Umbilical cord (tissue), 2 donors: Measurements from ENCODE around the gene FAM170B. TPM values are rescaled to one million over a fixed set of nuclear protein-coding genes. Genes with fewer than 3 reads are reported as not detected.
A peak's percentile ranks its signal among the peaks of the same experiment; 100 is the strongest.

Source experiments
- DNase-seq: peaks from one replicate; pipeline ENCODE4 v3.0.0-alpha.2; 2015; ENCODE audit warnings: low spot score
- total RNA-seq: library from RNA; depleted of rRNA; stranded (reverse); fragments of >200 nt; gene quantifications from one replicate; pipeline ENCODE4 v1.2.3, GENCODE V29; 2014; ENCODE audit warnings: low replicate concordance; ENCODE audit not compliant: insufficient read depth

FAM170B gene
- total RNA-seq, result not detected

DNA sequence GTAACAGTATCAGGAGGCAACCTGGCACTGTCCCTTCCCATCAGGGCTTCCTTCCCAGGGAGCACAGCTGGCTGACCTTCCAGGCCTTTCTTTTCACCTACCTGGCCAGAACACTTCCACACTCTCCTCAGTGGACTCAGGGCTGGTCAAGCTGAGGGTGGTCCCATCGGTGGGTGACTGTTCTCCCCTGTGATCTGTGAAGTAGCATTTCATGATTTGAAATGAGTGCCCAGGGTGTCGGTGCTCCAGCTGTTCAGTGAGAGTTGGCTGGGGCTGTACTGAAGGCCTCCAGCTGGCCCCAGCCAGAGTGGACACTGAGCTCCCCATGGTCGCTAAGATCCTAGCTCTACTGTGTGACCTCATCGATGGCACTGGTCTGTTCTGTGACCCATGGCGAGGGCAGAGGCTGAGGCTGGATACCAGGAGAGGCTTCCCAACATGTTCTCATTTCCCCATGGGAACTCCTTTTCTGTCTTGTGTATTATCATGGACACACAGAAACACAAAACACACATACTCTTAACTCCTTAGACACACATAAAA is at the start of gene FAM170B:
Gene FAM170B, minus strand, starts transcription at position 316 of the 543 bp plus-strand sequence. Its CDS starts 103 bp downstream, at position 213.
- DNase-seq, result no peak

DNA sequence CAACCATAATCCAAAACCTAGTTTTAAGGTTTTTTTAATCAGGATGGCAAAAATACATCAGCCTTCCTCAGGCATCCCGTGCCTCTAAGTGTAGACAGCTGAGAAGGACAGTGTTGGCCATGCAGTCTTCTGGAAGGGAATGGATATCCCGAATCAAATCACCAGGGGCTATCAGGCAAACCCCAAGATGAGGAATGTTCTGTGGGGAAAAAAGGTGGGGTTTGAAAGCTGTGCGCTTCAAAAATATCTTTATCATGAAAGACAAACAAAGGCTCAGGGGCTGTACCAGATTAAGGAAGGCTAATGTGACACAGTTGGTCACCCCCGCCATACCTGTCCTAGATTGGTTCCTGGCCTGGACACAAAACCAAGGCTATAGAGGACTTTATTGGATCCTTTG is 49.0 kb upstream of the FAM170B start:
- no peak for DNase-seq

DNA sequence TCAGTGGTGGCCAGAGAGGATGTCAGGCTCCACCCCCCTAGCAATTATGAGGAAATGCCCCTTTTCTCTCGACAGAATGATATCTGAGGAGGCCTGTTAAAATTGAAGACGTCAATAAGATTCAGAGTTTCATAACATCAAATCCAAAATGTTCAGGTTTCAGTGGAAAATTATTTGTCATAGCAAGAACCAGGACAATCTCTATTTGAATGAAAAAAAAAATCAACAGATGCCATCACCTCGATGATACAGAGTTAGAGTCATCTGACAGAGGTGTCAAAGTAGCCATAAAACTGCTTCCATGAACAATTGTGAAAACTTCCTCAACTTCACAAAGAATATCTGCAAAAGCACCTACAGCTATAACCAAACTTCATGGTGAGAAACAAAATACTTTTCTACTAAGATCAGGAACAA is 46.6 kb upstream of the FAM170B start:
- no peak for DNase-seq

GRCh38 chr10:49179699-49180443 is 46.0 kb upstream of the FAM170B start:
- DNase-seq, result no peak

GRCh38 chr10:49178489-49179471 is 45.0 kb upstream of the FAM170B start:
- no peak for DNase-seq

DNA sequence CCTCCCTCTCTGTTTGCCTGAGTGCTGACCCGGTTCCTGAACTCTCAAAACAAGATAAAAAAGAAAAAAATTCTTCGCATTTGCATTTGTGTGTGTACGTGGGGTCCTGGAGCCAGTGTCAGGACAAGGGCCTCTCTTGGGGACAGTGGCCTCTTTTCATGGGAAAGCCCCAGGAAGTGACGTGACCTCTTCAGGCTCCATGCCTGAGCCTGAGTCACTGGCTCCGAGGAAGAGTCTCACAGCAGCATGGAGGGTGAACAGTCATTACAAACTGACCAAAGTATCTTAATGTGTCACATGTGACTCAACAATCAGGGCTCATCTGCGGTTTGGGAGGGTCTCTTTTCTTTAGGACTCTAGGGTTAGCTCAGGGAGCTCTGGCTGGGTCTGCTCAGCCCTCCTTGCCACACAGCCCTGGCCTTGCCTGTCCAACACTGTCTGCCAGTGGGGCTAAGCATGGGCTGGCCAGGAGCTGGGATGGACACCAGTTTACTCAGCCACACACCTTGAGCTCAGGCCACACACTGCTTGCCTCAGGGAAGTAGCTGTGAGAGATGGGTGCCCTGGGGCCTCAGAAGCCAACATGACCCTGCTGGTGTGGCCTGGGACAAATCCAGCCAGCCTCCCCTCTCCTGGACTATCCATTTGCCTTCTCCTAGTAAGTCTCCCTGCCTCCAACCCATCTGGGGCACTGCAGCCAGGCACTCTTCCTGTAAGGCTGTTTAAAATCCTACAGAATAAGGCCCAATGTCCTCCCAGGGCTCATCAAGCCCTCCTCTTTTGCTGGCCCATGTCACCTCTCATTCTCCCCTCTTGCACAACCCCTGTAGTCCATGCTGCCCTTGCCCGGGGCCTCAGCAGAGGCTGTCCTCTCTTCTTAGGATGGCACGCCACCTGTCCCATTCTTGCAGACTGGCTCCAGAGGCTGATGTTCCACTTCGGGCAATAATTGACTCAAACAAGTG is 43.9 kb upstream of the FAM170B start:
- DNase-seq, result peak; percentile 26

- no peak for DNase-seq
These were observed 42.8 kb upstream of the FAM170B start for GRCh38 chr10:49176310-49177268.

- DNase-seq, result no peak
These were observed 41.9 kb upstream of the FAM170B start for GRCh38 chr10:49175587-49176309.

DNA sequence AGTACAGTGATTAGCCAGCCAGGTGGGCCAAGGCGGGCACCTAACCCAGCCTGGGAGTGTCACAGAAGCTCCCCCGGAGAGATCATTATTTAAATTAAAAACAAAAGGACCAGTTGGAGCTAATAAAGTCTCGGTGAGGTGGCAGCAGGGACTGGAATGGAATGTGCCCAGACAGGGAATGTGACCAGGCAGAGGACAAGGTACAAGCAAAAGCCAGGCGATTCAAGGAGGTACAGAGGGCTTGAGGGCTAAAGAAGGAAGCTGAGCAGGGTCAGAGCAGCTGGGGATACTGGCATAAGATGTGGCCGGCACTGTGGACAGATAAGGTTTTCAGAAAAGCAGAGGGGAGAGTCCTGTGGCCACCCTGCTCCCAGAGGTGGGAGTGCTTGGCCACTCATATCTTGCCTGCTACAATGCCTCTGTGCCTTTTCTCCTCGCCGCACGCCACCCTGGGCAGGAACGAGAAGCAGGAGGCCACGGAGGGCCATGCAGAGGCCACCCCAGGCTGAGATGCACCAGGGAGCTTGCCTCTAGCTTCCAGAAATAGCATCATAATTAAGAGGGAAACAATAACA is 41.2 kb upstream of the FAM170B start:
- DNase-seq, result no peak

- DNase-seq, result no peak
These were observed 40.6 kb upstream of the FAM170B start for GRCh38 chr10:49174261-49174925.

DNA sequence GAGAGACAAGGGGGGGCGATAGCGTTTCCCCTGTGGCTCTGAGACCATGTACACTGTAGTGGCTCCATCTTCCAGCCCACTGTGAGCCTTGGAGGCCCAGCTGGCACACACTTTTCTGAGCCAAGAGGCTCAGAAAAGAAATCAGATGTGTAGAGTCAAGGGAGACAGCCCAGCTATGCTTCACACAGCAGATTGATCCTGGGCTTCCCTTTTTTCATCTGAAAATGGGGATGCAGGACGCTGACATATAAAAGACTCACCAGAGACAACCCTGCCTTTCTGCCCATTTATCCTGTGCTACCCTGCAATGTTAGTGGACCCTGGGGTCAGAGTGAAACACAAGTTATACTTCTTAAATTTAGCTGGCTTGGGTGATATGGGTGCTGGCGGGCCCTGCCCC is 40.0 kb upstream of the FAM170B start:
- no peak for DNase-seq

GRCh38 chr10:49173201-49173772 is 39.5 kb upstream of the FAM170B start:
- no peak for DNase-seq

DNA sequence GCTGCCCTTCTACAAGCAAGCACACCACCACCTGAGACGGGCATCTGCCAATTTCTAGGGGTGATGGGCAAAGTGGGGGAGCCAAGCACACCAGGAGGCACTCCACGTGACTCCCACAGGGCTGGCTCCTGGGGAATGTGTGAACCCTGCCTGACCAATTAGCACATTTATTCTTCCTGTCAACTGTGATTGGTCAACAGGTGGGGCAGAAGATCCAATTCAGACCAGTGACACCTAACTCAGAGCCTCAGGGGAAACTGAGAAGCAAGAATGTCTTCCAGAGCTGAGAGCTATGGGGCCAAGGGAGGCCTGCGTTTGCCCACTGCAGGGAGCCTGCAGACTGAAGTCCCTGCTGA is 38.9 kb upstream of the FAM170B start:
- no peak for DNase-seq

DNA sequence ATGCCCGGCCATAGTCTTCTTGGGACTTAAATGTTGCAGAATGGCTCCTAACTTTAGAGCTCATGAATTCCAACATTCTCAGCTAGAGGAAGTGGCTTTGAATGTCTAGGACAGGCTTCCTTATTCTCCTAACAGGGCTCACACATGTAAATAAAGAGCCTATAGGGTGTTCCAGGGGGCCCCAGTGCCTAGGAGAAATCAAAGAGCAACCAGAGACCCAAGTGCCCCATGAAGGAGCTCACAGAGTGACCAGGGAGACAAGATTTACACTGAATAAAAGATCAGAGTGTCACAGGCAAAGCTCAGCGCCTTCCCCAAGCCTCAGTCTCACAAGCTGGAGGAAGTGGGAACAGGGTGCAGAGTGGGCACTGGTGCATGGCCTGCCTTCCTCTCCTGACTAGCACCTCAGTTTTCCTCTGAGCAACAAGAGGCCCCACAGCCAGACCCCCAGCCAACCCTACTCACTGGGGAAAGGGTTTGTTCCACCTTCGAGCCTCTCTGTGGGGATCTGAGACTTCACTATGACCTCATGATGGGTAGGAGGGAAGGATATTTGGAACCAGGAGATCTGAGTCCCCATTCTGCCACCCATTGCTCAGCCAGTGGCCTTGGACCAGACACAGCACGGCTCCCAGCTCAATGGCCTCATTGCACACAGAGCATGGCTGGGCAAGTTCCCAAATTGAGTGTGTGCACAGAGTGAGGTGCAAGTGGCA is 38.4 kb upstream of the FAM170B start:
- no peak for DNase-seq

GRCh38 chr10:49171326-49172060 is 37.7 kb upstream of the FAM170B start:
- no peak for DNase-seq

- no peak for DNase-seq
These were observed 37.0 kb upstream of the FAM170B start for GRCh38 chr10:49170632-49171325.
